Ecto neural progenitor cell (in vitro differentiated cells): ENCODE results near the gene SLC2A4RG.

ENCODE experiments used
- DNase-seq: peaks from one replicate; pipeline ENCODE4 v3.0.0-alpha.2; 2018; ENCODE audit warnings: low spot score

Gene SLC2A4RG, protein sequence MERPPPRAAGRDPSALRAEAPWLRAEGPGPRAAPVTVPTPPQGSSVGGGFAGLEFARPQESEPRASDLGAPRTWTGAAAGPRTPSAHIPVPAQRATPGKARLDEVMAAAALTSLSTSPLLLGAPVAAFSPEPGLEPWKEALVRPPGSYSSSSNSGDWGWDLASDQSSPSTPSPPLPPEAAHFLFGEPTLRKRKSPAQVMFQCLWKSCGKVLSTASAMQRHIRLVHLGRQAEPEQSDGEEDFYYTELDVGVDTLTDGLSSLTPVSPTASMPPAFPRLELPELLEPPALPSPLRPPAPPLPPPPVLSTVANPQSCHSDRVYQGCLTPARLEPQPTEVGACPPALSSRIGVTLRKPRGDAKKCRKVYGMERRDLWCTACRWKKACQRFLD

DNA sequence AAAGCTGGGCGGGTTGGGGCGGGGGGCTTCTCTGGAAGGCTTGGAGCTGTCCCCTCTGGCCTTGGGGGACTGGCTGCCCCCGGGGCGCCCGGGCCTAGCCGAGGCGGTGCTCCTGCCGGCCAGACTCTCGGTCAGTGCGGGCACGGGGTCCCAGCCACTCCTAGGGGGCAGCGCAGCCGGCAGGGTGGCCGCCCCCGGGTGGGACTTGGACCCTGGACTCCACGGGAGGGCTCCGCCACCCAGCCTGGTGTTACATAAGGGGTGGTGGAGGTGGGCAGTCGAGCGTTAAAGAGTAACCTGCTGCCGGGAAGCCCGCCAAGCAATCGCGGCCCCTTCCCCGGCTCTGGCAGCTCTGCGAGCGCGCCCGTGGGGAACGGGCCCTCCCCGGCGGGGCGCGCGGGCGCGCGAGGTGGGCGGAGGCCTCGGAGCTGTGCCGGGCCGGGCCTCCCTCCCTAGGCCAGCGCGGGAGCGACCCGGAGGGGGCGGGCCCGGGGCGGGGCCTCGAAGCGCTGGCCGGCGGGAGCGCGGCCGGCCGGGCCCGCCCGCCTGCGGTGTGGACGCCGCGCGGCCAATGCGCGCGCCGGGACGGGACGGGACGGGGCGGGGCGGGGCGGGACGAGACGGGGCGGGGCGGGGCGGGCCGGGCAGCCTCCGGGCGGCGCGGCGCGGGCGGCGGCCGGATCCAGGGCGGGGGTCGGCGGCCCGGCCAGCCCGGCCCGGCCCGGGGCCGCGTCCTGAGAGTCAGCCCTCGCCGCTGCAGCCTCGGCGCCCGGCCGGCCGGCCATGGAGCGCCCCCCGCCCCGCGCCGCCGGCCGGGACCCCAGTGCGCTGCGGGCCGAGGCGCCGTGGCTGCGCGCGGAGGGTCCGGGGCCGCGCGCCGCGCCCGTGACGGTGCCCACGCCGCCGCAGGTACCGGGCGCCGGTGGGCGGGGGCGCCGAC is at the start of gene SLC2A4RG:
Gene SLC2A4RG (plus strand): TSS at position 647 of the 940 bp plus-strand sequence. CDS start 137 bp downstream, at position 784.
- DNase-seq, result peak; percentile 84

- no peak for DNase-seq
These were observed 49.3 kb upstream of the SLC2A4RG start for GRCh38 chr20:63690003-63690897.

DNA sequence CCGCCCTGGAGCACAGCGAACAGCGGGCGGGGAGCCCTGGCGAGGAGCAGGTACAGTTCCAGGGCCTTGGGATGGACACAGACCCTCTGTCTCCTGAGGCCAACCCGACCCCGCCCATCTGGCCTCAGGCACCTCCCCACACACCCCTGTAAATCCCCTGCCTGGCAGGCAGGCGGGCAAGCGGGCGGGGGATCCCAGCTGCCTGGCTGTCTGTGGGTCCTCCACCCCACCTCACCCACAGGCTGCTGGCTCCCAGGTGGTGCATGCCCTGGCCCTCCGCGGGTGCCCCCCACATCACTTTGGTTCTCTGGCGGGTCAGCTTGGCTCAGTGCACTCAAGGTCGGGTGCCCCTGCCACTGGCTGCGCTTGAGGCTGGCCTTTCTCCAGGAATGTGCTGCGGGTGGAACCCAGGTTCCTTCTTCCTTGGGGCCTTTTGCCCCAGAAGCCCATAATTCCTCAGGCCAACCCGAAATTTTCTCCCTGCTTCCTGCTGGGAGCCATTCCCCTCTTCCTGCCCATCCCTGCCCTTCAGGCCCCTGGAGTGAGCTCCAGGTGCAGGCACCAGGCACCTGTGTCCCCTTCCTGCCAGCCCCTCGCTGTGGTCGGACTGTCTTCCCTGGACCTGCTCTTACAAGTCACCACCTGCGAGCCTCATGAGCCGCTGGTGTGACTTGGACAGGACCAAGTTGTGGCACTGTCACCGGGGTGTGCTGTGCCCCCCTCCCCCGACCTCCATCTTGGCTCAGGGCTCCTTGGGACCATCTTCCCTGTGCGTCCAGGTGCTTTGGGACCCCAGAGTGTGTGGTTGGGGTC is 48.5 kb upstream of the SLC2A4RG start:
- no peak for DNase-seq

- no peak for DNase-seq
These were observed 47.7 kb upstream of the SLC2A4RG start for GRCh38 chr20:63691711-63692435.

- DNase-seq, result no peak
These were observed 47.0 kb upstream of the SLC2A4RG start for GRCh38 chr20:63692436-63693082.

DNA sequence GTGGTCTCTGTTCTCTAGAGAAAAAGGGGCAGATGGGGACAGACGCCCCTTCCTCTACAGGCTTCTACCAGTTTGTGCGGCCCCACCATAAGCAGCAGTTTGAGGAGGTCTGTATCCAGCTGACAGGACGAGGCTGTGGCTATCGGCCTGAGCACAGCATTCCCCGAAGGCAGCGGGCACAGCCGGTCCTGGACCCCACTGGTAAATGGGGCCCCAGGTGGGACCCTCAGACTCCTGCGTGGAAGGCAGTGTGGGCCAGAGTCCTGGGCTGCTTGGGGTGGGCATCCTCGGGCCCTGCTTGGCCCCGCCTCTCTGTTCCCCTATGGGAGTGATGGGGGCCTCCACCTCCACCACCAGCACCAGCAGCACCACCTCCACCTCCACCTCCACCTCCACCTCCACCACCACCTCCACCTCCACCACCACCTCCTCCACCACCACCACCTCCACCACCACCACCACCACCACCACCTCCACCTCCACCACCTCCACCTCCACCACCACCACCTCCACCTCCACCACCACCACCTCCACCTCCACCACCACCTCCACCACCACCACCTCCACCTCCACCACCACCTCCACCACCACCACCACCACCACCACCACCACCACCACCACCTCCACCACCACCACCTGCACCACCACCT is 46.4 kb upstream of the SLC2A4RG start:
- no peak for DNase-seq

- DNase-seq, result no peak
These were observed 45.6 kb upstream of the SLC2A4RG start for GRCh38 chr20:63693733-63694583.

DNA sequence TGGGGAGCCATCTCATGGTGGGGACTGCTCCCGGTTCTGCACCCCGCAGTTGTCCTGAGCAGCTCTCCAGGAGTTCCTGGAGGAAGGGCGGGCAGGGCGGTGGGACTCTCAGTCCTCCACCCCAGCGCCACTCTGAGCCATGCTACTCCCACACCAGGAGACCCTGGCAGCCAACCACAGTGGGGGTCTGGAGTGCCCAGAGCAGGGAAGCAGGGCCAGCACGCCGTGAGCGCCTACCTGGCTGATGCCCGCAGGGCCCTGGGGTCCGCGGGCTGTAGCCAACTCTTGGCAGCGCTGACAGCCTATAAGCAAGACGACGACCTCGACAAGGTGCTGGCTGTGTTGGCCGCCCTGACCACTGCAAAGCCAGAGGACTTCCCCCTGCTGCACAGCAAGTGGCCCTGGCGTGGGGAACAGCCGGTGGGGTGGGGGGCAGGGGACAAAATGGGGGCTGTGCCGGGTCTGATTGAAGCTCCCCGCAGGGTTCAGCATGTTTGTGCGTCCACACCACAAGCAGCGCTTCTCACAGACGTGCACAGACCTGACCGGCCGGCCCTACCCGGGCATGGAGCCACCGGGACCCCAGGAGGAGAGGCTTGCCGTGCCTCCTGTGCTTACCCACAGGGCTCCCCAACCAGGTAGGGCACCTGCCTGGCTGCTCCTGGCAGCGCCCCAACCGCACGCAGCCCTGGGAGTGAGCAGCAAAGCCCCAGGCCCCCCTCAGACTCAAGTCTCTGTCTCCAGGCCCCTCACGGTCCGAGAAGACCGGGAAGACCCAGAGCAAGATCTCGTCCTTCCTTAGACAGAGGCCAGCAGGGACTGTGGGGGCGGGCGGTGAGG is 44.8 kb upstream of the SLC2A4RG start:
- DNase-seq, result no peak

DNA sequence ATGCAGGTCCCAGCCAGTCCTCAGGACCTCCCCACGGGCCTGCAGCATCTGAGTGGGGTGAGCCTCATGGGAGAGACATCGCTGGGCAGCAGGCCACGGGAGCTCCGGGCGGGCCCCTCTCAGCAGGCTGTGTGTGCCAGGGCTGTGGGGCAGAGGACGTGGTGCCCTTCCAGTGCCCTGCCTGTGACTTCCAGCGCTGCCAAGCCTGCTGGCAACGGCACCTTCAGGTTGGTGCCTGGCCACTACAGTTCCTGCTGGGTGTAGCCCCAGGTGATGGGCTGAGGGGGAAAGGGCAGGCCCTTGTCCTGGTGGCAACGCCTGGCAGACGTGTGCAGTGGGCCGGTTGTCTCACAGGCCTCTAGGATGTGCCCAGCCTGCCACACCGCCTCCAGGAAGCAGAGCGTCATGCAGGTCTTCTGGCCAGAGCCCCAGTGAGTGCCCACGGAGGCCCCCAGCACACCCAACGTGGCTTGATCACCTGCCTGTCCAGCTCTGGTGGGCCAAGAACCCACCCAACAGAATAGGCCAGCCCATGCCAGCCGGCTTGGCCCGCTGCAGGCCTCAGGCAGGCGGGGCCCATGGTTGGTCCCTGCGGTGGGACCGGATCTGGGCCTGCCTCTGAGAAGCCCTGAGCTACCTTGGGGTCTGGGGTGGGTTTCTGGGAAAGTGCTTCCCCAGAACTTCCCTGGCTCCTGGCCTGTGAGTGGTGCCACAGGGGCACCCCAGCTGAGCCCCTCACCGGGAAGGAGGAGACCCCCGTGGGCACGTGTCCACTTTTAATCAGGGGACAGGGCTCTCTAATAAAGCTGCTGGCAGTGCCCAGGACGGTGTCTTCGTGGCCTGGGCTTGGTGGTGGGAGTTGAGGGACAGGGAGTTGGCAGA is 43.9 kb upstream of the SLC2A4RG start:
- no peak for DNase-seq

DNA sequence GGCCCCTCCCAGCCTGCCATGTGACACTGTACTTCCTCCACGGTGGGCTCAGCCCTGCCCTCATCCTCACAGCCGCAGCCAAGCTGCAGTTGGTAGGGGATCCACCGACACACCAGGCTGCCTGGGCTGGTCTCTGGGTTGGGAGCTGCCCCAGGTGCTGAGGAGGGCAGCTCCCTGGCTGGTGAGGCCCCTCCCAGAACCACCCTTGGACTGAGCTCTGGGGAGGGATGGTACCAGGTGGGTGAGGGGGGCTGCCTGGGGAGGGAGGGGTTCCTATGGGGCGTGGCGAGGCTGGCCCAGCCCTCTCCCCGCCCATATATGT is 43.3 kb upstream of the SLC2A4RG start:
- no peak for DNase-seq

- no peak for DNase-seq
These were observed 42.8 kb upstream of the SLC2A4RG start, which contains the start of gene TNFRSF6B for GRCh38 chr20:63696628-63697356. TSS of gene TNFRSF6B (plus strand) at chr20:63696652. CDS start at chr20:63696768, 116 bp downstream.

- DNase-seq, result no peak
These were observed 42.2 kb upstream of the SLC2A4RG start for GRCh38 chr20:63697357-63697867.

- DNase-seq, result no peak
These were observed 41.6 kb upstream of the SLC2A4RG start for GRCh38 chr20:63697868-63698545.

DNA sequence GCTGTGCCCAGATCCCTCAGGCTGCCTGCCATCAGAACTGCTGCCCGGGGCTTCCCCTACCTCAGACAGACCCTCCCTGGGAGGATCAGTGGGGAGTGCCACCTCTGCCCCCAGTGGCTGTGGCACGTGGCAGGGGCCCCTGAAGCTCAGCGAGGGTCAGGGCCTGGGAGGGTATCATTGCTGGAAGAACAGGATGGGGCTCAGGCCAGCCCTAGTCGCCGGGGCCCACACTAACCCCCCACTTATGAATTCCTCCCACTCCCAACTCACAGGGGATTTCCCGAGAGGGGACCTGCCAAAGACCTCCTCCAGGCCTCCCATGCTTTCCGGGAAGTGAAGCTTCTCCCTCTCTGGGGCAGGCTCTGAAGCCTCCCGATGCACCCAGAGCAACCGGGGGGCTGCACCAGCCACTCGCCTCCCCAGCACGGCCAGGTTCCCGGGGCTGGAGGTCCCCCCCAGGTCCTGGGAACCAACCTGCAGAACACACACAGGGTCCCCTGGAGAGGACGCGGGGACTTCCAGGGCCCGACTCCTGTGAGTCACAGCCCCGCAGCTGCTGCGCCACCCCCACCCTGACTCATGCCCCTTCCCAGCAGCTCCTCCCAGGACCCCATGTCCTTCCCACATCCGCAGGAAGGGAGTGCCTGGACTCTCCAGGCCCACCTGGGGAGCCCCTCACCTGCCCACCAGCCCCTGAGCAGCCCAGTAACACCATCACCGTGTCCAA is 40.7 kb upstream of the SLC2A4RG start:
- DNase-seq, result no peak
